ENCODE data around the gene SH2B3. TPM values are rescaled to one million over a fixed set of nuclear protein-coding genes. Genes with fewer than 3 reads are reported as not detected.

SH2B3 gene
- total RNA-seq, 1 donor from 2014 or later, result 20.4 TPM

DNA sequence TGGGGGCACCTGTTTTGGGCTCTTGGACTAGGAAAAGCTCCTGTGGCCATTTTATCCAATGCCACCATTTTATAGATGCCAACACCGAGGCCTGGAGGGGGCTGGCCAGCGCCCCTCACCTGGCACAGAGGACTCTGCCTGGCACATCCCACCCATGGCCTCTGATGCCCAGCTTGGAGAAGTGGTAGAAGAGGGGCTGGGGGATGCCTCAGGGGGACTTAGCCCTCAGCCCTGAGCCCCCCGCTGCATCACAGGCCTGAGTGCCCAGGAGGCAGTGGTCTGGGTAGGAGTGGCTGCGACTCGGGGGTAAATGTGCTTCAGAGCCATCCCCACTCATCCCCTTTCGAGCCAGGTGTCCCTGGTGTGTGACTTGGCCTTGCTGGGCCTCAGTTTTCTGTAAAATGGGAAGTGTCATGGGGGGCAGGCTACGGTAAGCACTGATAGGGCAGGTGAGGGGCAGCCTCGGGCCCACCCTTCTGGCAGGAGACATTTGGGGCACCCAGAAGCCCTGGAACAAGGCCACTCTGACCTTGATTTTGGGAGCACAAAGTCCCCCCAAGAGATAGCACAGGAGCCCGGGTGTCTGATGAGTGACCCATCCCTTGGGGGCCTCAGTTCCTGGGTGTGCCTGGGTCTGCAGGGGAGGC is 22.5 kb downstream of the SH2B3 start:
- no peak for DNase-seq (ENCODE audit: low spot score)

DNA sequence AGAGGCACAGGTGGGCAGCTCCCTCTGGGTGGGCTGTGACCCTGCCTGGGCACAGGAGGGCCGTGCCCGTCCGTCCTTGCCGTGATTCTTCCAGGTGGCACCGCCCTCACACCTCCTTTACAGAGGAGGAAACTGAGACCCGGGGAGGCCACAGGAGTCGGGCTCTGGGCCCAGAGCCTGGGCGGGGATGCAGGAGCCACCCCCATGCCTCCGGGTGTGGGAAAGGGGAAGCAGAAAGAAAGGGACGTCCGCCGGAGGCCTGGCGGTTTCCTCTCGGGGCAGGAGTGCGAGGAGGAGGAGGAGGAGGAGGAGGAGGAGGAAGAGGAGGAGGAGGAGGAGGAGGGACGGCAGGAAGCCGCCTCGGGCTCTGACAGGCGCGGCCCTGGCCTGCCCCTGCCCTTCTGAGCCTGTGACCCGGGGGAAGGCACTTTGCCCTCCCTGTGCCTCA is 23.0 kb downstream of the SH2B3 start:
- DNase-seq (ENCODE audit: low spot score), result no peak

DNA sequence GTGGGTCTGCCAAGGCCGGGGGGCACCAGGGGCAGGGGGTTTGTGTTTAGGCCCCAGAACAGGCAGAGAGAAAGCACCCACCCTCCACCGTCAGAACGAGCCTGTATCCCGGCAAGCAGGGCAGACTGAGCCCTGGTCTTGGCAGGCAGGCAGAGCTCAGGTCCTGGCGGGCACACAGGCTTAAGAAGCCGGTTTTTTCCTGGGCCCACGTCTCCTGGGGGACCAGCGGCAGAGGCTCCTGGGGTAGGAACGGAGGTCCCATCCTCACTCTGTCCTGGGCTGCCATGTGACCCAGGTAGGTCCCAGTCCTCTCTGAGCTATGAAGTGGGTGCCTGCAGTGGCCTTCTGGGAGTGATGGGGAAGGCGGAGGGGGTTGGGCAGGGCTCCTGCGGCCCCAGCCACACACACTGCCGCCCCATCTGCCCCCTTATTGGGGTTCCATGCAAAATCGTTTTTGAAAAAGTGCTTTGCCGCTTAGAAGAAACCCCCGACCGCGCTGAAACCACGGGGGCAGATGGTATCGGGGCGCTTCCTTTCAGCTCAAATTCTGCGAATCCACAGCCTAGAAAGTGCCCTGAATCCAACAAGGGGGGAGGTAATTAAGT is 24.2 kb downstream of the SH2B3 start:
- DNase-seq (ENCODE audit: low spot score), result no peak

DNA sequence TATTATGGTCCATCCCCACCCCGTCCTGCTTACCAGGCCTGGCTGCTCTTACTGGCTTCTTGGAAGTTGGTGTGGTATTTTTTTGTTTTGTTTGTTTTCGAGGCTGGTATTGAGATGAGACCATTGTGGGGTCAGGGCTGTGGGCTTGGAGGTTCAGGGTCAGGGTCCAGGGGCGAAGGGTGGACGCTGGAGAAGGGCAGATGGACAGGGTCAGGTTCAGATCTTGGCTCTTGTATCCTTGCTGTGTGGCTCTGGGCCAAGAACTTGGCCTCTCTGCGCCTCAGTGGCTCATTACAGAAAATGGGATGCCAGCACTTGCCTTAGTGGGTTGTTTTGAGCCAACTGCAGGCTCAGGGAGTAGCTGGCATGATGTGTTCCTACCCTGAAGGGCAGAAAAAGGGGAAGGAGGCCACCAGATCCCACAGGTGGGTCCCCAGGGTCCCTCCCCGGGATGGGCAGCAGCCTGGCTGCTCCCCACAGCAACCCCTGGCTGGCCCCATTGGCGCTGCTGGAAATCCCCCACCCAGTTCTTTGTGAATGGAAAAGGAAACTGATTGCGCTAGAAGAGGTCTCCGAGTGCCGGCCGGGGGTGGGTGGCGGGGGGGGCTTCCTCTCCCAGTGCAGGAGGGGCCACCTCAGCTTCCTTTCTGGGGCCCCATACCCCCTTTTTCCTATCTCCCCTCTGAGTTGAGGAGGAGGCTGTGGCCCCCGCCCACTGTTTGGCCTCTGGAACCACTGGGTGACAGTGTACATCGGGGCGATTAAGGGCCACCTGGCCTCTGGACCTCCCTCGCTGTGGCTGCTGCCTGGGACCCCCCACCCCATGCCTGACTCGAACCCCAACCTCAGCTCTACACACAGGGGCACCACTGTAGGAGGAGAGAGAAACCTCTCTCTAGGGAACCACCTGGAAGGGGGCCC is 25.0 kb downstream of the SH2B3 start:
- no peak for DNase-seq (ENCODE audit: low spot score)

DNA sequence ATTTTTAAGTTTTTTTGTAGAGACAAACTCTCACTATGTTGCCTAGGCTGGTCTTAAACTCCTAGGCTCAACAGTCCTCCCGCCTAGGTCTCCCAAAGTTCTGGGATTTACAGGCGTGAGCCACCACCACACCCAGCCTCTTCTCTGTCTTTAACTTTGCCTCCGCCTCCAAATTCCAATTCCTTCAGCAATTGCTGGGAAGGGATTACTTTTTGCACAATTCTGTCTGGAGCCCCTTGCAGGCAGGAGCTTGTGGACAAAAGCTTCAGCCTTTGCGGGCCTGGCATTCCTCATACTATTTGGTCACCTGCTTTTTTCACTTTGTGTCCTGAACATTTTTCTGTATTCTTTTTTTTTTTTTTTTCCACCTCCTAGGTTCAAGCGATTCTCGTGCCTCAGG is 26.0 kb downstream of the SH2B3 start:
- no peak for DNase-seq (ENCODE audit: low spot score)

DNA sequence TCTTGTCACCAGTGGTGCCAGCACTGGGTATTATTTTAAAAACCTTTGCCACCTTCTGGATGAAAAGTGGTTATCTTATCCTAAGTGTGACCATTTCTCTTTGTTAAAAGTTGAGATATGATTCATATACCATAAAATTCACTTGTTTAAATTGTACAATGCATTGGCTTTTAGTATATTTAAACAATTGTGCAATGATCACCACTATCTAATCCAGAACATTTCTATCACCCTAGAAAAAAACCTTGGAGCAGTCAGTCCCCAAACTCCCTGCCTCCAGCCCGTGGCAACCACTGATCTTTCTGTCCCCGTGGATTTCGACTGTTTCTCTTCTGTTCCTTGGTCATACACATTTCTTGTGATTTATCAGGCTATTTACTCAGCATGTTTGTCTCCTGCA is 28.3 kb downstream of the SH2B3 start:
- DNase-seq (ENCODE audit: low spot score), result no peak

DNA sequence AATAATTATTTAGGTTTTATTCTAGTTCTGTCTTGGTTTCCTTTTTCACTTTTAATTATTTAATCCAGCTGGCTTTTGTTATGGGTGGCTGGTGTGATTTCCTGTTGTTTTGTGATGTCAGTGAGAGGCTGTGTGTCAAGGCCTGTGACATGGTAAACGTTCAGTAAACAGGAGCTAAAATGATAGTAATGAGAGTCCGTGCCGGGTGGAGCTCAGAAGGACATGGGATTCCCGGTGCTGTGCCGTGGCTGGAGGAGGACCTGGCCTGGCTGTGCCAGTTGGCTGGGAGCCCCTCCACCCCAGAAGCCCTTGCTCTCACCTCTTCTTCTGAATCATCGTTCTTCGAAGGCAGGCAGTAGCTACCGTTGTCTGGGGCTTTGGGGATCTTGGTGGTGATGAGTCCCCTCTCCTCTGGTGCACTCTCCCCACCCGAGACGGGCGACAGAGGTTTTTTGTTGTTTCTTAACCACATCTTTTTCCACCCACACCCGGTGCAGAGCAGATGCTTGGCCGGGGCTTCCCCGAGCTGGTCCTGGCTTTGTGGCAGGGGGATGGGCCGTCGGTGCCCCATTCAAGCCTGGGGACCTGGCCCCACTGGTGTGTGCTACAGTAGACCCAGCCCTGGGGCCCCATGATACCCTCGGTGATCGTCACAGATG is 29.1 kb downstream of the SH2B3 start:
- peak; percentile 64 for DNase-seq (ENCODE audit: low spot score)

DNA sequence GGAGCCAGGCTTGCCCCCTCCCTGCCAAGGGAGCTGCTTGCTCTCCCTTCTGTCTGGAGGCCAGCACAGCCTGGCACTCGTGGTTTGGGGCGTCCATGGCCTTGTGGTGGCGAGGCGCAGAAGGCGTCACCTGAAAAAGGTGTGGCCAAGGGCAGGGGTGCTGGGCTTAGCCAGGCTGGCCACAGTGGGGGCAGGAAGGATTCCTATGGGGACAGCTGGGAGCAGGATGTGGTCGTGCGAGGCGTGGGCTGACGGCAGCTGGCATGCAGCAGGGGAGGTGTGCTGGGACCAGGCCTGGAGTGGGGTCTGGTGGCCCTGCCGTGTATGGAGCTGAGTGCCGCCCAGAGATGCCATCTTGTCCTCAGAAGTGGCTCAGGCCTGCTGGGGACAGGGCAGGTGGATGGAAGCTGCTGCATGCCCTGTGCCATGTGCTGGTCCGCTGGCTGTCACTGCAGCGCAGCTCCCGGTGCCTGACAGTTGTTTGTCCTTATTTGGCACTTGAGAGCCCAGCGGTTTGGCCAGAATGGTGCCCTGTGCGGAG is 30.0 kb downstream of the SH2B3 start:
- no peak for DNase-seq (ENCODE audit: low spot score)

DNA sequence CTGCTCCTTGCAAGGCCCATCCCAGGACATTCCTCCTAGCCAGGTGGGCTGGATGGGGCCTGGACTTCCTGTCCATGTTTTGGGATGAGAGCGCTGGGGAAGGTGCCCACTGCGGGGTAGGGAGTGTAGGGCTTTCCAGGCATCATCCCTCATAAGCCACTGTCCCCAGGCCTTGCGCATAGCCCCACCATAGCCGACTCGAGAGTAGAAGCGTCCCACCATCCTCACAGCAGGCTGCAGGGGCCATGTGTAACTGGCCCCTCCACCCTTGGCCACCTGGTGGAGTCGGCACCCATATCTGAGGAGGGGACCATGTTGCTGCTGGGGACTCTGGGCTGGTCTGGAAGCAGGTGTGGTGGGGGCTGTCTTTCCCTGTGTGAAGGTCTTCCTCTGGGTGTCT is 30.5 kb downstream of the SH2B3 start:
- no peak for DNase-seq (ENCODE audit: low spot score)

DNA sequence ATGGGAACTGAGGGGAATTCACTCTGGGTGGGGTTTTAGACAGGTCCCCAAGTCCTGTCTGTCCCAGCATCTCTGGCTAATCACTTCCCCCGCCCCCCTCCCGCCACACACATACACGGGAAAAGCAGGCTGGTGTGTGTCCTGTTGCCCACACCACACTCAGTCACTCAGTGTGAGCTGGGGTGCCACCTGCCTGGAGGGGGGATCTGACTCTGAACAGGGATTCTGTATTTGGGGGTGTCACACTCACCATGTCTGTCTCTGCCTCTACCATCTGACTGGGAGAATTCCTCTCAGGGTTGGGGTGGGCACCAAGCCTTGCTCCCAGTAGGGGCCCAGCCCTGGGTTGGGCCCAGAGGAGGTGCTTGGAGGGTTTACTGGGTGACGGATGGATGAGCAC is 31.1 kb downstream of the SH2B3 start:
- DNase-seq (ENCODE audit: low spot score), result no peak

DNA sequence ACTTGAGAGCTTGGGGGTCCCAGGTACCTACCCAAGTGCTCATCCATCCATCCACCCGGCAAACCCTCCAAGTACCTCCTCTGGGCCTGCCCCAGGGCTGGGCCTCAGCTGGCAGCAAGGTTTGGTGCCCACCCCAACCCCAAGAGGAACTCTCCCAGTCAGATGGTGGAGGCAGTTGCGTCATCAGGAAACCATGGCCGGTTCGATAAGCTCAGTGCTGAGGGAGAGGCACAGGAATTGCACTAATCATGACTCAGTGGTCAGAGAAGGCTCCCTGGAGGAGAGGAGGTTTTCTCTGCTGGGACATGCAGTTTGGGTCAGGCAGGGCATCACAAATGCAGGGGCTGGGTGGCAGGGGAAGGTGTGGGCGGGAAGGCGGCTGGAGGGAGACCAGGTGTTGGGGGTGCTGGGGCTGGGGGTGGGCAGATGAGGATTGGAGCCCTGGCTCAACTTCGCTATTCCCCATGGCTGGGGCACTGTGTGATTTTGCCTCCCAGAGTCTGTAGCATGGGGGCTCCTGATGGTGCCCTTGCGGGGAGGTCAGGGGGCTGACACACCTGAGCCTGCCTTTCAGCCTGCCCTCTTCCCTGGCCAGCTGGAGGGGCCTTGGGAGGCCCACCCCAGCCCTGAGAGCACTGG is 32.2 kb downstream of the SH2B3 start:
- no peak for DNase-seq (ENCODE audit: low spot score)

DNA sequence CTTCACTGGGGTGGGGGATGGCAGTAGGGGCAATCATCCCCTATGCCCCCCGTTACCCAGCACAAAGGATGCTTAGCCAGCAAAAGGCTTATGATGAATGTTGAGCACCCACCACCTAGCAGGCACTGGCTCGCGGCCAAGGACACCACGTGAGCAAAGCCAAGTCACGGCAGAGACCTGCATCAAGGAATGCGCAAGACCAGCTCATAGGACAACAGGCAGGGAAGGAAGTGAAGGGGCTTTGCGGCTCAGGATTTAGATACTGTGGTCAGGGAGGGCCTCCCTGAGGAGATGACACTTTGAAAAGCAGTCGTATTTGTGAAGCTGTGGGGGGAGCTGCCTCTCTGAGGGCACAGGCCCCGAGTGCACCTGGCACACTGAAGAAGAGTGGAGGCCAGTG is 32.8 kb downstream of the SH2B3 start:
- DNase-seq (ENCODE audit: low spot score), result no peak

DNA sequence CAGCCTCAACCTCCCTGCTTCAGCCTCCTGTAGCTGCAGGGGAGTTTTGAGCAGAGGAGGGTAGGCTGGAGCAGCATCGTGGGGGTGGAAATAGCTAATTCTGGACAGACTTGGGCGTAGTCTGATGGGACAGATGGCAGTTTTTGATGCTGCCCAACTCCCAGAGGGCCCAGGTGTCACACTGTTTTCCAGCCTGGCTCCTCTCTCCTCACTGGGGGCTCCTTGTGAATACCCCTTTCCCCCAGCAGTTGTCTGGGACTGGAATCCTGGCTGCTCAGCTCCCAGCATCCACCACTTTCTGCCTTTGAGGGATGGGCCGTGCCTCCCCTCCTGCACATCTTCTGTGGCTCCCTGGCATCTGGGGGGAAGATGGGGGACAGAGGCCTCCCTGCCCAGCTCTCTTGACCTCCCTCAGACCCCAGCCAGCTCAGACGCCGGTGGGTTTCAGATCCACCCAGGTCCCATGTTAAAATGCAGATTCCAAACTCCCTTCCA is 34.0 kb downstream of the SH2B3 start:
- DNase-seq (ENCODE audit: low spot score), result no peak

DNA sequence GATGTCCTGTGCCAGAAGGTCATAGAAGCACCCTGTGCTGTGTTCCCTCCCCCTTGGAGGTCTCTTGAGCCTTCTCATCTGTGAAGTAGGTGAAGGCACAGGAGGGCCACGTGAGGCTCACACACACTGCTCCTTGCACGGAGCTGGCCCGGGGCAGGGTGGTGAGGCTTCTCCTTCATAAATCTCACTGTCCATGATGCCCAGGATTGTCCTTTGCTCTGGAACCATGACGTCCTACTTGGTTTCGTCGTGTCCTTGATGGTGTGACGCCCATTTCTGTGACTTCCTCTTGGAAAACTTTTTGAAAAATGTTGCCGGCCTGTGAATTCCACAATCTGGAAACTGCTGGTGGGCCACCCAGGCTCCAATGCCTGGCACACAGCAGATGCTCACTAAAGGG is 34.4 kb downstream of the SH2B3 start:
- DNase-seq (ENCODE audit: low spot score), result no peak

DNA sequence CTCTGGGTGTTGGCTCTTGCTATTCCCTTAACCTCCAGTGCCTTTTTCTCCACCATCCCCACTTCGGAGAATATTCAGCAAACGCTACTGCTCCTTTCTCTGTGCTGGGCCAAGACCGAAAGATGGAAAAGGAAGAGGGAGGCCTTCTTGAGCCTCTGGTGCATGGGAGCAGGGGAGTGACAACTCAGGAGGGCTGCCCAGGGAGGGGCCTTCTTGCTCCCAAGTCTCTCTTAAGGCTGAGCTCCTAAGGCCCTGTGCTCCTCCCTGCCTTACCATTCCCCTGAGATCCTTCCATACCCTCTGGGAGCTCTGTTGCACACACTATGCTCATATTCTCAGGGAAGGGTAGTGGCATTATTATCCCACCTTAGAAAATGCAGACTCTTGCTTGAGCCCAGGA is 34.9 kb downstream of the SH2B3 start:
- DNase-seq (ENCODE audit: low spot score), result no peak

DNA sequence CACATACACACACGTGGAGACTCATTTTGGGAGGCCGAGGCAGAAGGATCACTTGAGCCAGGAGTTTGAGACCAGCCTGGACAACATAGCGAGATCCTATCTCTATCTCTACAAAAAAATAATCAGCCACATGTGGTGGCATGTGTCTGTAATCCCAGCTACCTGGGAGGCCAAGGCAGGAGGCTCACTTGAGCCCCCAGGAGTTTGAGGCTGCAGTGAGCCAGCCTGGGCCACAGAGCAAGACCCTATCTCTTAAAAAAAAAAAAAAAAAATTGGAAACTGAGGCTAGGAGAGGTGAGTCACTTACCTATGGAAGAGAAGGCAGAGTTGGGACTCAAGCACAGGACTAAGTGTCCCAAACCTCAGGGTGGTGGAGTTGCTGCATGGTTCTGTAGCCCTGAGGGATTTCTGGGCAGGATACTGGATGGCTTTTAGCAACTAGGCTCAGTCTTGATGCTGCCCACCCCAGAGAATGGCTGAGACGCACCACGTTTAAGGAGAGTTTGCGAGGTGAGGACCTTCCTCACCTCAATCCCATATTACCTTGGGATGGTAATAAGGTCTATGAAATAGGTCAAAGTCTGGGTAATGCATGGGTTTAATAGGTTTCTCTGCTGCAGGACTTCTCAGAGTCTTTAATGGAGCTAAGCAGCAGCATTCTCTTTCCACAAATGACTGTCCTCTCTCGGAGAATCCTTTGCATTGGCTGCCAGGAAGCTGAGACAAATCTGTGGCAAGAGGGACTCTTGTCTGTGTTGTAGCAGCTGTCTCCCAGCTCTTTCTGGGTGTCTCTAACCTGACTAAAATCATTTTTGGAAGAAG is 35.6 kb downstream of the SH2B3 start:
- DNase-seq (ENCODE audit: low spot score), result no peak

DNA sequence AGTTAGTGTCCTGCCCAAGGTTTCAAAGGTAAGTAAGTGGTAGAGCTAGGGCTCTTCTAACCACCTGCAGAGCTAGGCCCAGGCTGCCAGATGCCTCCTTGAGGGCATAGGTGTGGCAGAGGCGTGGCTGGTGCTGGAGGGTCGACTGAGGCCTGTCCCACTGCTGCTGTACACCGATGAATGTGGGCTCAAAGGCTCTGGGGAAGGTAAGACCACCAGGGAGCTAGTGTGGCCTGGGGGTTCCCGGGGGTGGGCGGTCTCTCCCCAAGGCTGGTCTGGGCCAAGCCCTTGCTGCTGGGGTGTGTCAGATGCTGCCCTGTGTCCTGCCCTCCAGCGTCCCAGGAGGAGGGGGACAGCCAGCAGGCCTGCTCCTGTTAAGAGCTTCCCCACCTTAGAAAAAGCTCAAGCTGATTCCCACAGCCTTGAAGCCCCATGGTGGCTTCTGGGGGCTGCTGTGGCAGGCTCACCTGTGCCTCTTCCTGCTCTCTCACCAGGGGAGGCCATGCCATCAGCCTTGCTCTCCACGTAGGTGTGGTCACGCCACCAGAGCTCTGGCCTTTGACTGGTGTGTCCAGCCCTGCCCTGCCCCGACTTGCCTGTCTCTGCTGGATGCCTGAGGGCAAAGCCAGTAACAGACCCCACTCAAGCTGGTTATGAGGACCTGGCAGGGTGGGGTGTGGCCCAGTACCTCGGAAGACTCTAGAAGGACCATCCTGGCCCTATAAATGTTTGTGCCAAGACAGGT is 36.8 kb downstream of the SH2B3 start:
- DNase-seq (ENCODE audit: low spot score), result no peak

DNA sequence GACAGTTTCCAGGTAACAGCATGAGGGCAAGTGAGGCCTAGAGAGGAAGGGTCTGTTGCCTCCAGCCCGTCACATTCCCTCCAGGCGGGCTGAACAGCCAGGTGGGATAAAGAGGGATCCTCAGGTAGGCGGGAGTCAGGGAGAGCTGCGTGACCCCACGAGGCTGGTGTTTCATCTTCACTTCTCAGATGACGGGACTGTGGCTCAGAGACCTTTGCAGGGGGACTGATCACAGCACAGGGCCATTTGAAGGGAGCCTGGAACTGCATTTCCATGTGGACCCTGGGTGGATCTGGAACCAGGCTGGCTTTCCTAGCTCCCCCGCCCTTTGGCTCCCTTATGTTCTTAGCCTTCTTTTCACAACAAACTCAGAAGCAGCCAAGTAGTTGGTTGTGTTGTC is 37.4 kb downstream of the SH2B3 start:
- no peak for DNase-seq (ENCODE audit: low spot score)

DNA sequence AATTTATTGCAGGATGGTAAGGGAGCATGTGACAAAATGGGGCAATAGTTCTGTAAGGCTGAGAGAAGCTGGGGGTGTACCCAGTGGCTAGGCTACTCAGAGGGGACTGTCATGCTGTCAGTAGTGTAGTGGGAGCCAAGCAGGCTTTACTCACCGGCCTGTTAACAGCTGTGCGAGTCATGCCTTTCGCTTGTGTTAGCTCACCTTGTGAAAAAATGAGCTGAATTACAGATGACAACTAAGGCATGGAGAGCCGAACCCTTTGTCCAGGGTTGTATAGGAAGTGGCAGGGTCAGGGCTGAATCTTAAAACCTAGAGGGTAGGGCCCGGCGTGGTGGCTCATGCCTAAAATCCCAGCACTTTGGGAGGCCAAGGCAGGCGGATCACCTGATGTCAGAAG is 37.9 kb downstream of the SH2B3 start:
- DNase-seq (ENCODE audit: low spot score), result no peak

Measured in ureter (tissue), 1 donor.